C4-2B (cell line): ENCODE data around the gene SYNE2.

Experiments
- H3K27ac ChIP-seq: fragments of 450-650 bp; 2 replicates; pipeline ENCODE4 v1.5.1; 2017
- CTCF ChIP-seq: fragments of 450-650 bp; conservative IDR thresholded peaks from 2 replicates; pipeline ENCODE4 v1.5.1; 2017; ENCODE audit warnings: mild to moderate bottlenecking
- ZFX ChIP-seq: fragments of 450-650 bp; IDR thresholded peaks from 2 replicates; pipeline ENCODE4 v1.6.1; 2017

The SYNE2 gene

DNA sequence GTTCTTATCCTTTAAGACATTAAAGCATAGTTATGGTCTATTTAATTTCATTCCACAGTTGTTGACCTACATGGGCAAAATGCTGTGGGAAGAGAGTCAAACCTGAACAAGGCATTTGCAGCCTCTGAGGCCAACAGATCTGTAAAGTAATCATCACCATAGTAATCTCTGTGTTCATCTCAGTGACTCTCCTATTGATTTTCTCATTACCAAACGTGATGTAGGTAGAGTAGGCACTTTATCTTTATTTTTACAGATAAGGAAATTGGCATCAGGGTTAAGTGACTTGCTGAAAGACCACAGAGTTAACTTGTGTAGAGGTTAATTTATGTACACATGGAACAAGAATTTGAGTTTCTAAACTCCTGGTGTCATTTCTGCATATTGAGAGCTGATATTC lies 238.4 kb downstream of the SYNE2 start:
- H3K27ac ChIP-seq = no peak overlapping the region
- TF ChIP-seq CTCF (no peak), ZFX (no peak)

DNA sequence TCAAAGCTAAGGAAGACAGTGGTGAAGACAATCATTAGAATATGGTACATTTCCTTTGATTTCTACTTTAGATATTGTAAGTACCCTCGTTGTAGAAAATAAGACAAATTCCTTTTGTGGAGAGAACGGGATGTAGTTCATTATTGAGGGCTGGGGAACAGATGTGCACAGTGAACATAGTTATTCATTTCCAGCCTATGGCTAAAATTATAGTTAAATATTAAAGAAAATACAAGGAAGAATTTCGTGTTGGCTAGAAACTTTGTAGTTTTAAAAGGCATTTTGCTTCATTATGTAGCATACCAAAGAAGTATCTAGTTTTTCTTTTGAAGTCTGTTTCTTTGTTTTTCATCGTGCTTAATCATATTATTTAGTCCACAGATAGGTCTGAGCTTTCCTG lies 239.5 kb downstream of the SYNE2 start:
- TF ChIP-seq ZFX (no peak), CTCF (no peak)
- no peak overlapping the region for H3K27ac ChIP-seq

- no peak for TF ChIP-seq ZFX
- TF ChIP-seq CTCF = no peak
Observed at GRCh38 chr14:64092940-64093339, 240.1 kb downstream of the SYNE2 start.

GRCh38 chr14:64095620-64096019 lies 242.8 kb downstream of the SYNE2 start:
- H3K27ac ChIP-seq = no peak overlapping the region
- TF ChIP-seq ZFX (no peak), CTCF (no peak)

More at GRCh38 chr14:64092940-64093339, 240.1 kb downstream of the SYNE2 start:
- no peak overlapping the region for H3K27ac ChIP-seq

DNA sequence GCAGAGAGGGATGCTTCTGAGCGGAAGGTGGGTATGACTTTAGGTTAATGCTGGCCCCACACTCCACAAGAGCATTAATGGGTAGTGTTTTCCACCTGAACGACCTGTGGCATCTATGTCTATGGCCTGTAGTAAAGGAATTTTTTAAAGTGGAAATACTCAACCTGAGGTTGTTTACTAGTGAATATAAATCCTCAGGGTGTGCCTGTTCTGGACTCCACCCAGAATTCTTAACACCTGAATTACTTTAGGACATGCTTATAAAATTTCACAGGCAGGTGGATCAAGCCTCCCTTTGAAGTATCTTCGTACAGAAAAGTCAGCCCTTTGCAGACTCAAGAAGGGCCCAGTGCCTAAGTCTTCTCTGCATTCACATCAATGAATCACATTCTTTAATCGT lies 245.3 kb downstream of the SYNE2 start:
- TF ChIP-seq CTCF (no peak), ZFX (no peak)
- H3K27ac ChIP-seq = no peak overlapping the region

GRCh38 chr14:64107438-64107837 lies 254.6 kb downstream of the SYNE2 start:
- no peak for TF ChIP-seq CTCF
- TF ChIP-seq ZFX = no peak
- H3K27ac ChIP-seq = no peak overlapping the region

DNA sequence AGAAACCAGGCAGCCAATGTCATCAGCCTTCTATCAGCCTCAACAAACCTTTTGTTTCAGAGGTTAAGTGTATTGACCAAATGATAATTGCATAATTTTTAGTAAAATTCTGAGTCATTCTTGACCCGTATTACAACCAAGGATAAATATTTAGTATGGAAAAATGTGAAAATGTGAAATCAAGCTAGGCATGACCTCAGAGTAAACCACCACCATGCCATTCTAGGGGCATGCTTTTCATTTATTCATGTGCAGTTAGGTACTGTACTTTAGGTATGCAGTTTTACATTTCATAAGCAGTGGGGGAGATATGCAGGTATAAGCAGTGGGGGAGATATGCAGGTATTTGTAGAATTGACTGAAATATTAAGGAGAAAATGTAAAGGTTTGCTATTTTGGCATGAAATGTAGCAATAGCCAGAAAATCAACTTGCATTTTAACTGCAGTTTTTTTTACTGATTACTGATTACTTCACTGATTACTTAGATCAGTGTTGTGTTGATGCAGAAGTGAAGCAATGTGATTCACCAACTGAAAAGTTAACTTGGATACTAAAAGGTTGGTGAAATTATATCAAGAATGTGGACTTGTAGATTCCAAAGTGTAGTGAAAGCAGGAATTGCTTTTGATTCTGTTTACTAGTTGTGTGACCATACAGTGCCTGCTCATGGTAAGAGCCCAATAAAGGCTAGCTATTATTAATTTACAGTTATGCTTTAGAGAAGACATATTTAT lies 257.2 kb downstream of the SYNE2 start:
- TF ChIP-seq CTCF (no peak), ZFX (no peak)
- no peak overlapping the region for H3K27ac ChIP-seq
